Measurements from ENCODE around the gene KCNA5. TPM values are rescaled to one million over a fixed set of nuclear protein-coding genes. Genes with fewer than 3 reads are reported as not detected.

KCNA5 gene
- total RNA-seq, result not detected in 2 replicates

GRCh38 chr12:5043589-5044419 lies at the start of gene KCNA5:
Gene KCNA5 (plus strand): TSS chr12:5043879. CDS start chr12:5044148, 269 bp downstream.

Other genes with a start within 250 kb of the KCNA5 start
- gene KCNA1, start 134.0 kb upstream of the KCNA5 start, total RNA-seq, result not detected in 2 replicates